ENCODE results near the gene RETREG2. TPM values are rescaled to one million over a fixed set of nuclear protein-coding genes. Genes with fewer than 3 reads are reported as not detected.
A peak's percentile ranks its signal among the peaks of the same experiment; 100 is the strongest.

RETREG2 gene
- total RNA-seq, 3 donors from 2014 or later (not counting 1 experiment from before 2014, with no cell fraction given), result 77.0 to 81.9 (median 79.0) TPM

DNA sequence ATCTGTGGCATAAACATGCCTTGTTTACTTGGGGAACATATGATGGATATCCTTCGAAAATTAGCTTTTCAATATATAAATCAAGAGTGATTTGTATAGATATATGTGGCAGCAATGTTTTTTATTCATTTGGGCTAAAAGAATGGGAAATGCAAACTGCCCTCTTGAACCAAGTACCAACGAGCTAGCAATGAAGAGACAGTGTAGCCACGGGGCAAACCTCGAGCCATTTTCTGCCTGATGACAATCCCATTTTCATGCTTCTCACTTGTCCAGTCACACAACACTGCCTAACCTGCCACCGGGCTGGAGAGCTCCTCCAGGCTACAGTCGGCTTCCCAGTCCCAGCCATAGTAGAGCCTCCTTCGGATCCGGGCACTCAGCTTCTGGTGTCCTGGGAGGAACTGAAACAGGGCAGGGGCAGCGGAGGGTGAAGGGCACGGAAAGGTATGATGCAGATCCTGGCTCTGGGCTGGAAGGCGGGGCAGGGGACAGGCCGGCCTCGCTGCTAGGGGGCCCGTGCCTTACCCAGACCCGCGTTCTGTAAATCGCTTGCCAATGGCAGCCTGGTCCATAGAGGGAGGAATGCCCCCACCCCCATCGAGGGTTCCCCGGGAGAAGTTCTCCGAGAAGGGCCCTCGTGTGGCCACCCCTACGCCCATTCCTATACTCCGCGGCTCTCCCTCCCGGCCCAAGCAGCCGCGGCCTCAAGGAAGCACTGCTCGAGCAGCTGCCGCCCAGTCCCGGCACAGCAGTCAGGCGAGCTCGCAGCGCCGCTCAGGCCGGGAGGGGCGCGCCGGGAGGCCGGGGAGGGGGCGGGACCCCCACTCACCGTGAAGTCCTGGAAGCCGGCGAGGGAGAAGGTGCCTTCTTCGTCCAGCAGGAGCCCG lies 1.9 kb upstream of the RETREG2 start:
- Mint-ChIP-seq H3K9me3 (no peaks in the 10 kb centered on the region), H3K36me3 (peaks cover 9% of the 10 kb centered on the region), H3K27me3 (ENCODE audit: low read depth in 2 of 2) (no peaks in the 10 kb centered on the region), H3K4me3 (peak overlapping the region; percentile 83), H3K27ac (peak overlapping the region; percentile 99 to 100), H3K4me1 (peaks cover 52 to 69% of the 10 kb centered on the region in 2 donors)
- TF ChIP-seq, protein P1, sequence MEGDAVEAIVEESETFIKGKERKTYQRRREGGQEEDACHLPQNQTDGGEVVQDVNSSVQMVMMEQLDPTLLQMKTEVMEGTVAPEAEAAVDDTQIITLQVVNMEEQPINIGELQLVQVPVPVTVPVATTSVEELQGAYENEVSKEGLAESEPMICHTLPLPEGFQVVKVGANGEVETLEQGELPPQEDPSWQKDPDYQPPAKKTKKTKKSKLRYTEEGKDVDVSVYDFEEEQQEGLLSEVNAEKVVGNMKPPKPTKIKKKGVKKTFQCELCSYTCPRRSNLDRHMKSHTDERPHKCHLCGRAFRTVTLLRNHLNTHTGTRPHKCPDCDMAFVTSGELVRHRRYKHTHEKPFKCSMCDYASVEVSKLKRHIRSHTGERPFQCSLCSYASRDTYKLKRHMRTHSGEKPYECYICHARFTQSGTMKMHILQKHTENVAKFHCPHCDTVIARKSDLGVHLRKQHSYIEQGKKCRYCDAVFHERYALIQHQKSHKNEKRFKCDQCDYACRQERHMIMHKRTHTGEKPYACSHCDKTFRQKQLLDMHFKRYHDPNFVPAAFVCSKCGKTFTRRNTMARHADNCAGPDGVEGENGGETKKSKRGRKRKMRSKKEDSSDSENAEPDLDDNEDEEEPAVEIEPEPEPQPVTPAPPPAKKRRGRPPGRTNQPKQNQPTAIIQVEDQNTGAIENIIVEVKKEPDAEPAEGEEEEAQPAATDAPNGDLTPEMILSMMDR (IDR thresholded peaks at IDR 0.05), result no peak
- Histone ChIP-seq H3K4me1 (ENCODE audit: control insufficient read depth, insufficient read depth, low read length) (peaks cover 43% of the 10 kb centered on the region), H3K9me3 (ENCODE audit: control insufficient read depth, insufficient read depth, low read length) (no peaks in the 10 kb centered on the region), H3K27me3 (ENCODE audit: control insufficient read depth, insufficient read depth, low read length) (no peaks in the 10 kb centered on the region), H3K4me3 (ENCODE audit: low read length) (peak overlapping the region; percentile 52), H3K27ac (ENCODE audit: low read length) (peak overlapping the region; percentile 98), H3K36me3 (ENCODE audit: control insufficient read depth, insufficient read depth, low read length) (peaks cover 52% of the 10 kb centered on the region)
- DNase-seq (peak in 1 of 2 donors; percentile 58), ATAC-seq (peak; percentile 8 to 17 (median 11))
- intact Hi-C loops (cut with micrococcal nuclease), result loop anchor here (2.0 to 10.0 kb wide), 3 partner anchors 79 to 279 kb away; partner anchors contain the start of gene DNPEP
- 2% methylated on average over 45 of the region's 45 CpGs for WGBS (ENCODE audit: insufficient coverage)

DNA sequence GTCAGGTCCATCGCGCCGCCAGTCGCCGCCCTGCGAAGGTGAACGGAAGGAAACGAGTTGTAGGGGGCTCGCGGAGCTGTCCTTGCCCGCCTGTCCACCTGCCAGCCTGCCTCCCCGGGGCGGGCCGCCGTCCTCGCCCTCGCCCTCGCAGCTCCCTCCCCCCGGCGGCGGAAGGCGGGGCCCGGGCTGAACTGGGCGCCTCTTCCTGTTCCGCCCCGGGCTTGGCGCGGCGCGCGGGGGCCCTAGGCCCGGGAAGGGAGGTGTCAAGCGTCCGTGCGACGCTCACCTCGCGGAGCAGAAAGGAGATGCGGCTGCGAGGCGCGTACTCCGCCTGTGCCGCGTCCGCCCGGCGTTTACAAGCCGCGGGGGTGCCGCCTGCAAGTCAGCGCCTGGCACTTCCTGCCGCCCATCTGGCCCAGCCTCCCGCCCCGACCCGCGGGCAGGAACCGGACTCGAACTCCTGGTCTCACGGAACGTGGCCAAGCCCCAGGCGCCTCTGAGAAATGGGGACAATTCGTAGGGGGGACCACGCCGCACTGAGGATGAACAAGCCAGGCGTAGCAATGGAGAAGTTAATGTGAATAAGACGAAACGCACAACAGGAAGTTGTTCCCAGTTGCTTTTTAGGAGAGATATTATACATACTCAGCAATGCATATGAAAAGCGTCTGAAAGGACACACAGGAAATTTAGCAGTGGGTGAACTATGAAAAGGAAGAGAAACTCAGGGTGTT lies 1.1 kb upstream of the RETREG2 start, which contains the start of gene CNPPD1:
Gene CNPPD1 (minus strand): TSS at position 108 of the 734 bp plus-strand sequence. CDS start 97 bp downstream, at position 11.
- peak; percentile 72 to 89 (median 79) for ATAC-seq
- intact Hi-C loops (cut with micrococcal nuclease), result loop anchor here (1.0 to 10.0 kb wide), 4 partner anchors 78 to 280 kb away; partner anchors contain the start of genes DNAJB2 and DNPEP
- no peaks in the 10 kb centered on the region for H3K27me3 Mint-ChIP-seq (ENCODE audit: low read depth in 2 of 2)
- Histone ChIP-seq H3K9me3 (ENCODE audit: control insufficient read depth, insufficient read depth, low read length) (no peaks in the 10 kb centered on the region), H3K4me3 (ENCODE audit: low read length) (peak within 1 kb of the TSS; percentile 61), H3K4me1 (ENCODE audit: control insufficient read depth, insufficient read depth, low read length) (peaks cover 43% of the 10 kb centered on the region), H3K36me3 (ENCODE audit: control insufficient read depth, insufficient read depth, low read length) (peaks cover 55% of the 10 kb centered on the region), H3K27ac (ENCODE audit: low read length) (peak within 1 kb of the TSS; percentile 98), H3K27me3 (ENCODE audit: control insufficient read depth, insufficient read depth, low read length) (no peaks in the 10 kb centered on the region)
- DNase-seq, result peak; percentile 85 to 94
- peaks cover 47 to 72% of the 10 kb centered on the region in 2 donors for H3K4me1 Mint-ChIP-seq
- WGBS (ENCODE audit: insufficient coverage), result under 1% methylated on average over 69 of the region's 69 CpGs
- peaks cover 9% of the 10 kb centered on the region for H3K36me3 Mint-ChIP-seq
- TF ChIP-seq, protein P1 (IDR thresholded peaks at IDR 0.05), result no peak
- no peaks in the 10 kb centered on the region for H3K9me3 Mint-ChIP-seq
- peak within 1 kb of the TSS; percentile 97 for H3K4me3 Mint-ChIP-seq
- peak within 1 kb of the TSS; percentile 99 to 100 for H3K27ac Mint-ChIP-seq

DNA sequence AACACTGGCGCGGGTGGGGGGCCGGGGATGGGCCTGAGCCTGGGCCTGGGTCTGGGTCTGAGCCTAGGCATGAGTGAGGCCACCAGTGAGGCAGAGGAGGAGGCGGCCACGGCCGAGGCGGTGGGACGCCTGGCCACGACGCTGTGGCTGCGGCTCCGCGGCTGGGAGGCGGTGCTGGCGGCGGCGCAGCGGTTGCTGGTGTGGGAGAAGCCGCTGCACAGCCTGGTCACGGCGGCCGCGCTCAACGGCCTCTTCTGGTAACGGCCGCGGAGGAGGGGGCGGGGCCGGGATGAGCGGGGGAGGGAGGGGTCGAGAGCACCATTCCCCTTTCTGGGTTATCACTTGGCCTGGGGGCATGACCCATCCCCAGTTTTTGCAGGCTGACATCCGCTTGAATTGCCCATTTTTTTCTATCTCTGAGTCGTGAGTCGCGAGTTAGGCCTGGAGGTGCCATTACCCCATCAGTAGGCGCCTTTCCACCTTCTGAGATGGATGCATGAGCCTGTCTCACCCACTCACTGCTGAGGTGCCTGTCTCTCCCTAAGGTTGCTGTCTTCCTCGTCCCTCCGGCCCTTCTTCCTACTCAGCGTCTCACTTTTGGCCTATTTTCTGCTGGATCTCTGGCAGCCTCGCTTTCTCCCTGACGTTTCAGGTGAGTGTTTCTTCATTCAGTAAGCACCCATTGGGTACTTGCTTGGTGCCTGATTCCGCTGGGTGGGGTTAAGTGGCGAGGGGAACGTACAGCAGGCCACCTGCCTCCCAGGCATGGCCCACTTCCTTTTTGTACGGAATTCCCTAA lies 501 bp downstream of the RETREG2 start:
- no peaks in the 10 kb centered on the region for H3K27me3 ChIP-seq (ENCODE audit: control insufficient read depth, insufficient read depth, low read length)
- intact Hi-C loops (cut with micrococcal nuclease), result loop anchor here (1.0 to 10.0 kb wide), 4 partner anchors 18 to 281 kb away; partner anchors contain the start of genes DNPEP, NHEJ1 and ZFAND2B
- H3K4me1 ChIP-seq (ENCODE audit: control insufficient read depth, insufficient read depth, low read length), result peaks cover 43% of the 10 kb centered on the region

More for the DNA sequence above, 501 bp downstream of the RETREG2 start:
- no peaks in the 10 kb centered on the region for H3K9me3 ChIP-seq (ENCODE audit: control insufficient read depth, insufficient read depth, low read length)
- peaks cover 56% of the 10 kb centered on the region for H3K36me3 ChIP-seq (ENCODE audit: control insufficient read depth, insufficient read depth, low read length)
- Mint-ChIP-seq H3K27ac (peak overlapping the region; percentile 99 to 100), H3K9me3 (no peaks in the 10 kb centered on the region), H3K27me3 (ENCODE audit: low read depth in 2 of 2) (no peaks in the 10 kb centered on the region), H3K4me1 (peaks cover 47 to 68% of the 10 kb centered on the region in 2 donors), H3K4me3 (peak overlapping the region; percentile 97), H3K36me3 (peaks cover 9% of the 10 kb centered on the region)
- TF ChIP-seq, protein P1 (IDR thresholded peaks at IDR 0.05), result peak; percentile 18
- peak overlapping the region; percentile 39 for H3K4me3 ChIP-seq (ENCODE audit: low read length)
- ATAC-seq (peak; percentile 1 to 6 (median 2)), DNase-seq (peak in 1 of 2 donors; percentile 66)
- WGBS (ENCODE audit: insufficient coverage), result 2% methylated on average over 44 of the region's 45 CpGs
- H3K27ac ChIP-seq (ENCODE audit: low read length), result peak overlapping the region; percentile 51
